Measurements from ENCODE around the gene ARPC5L. TPM values are rescaled to one million over a fixed set of nuclear protein-coding genes. Genes with fewer than 3 reads are reported as not detected.
"Not testable (repeated sequence)": the region's sequence is repeated elsewhere in the genome, so short reads cannot be mapped to it uniquely, and the experiment has no call there.

ARPC5L gene
- total RNA-seq, 1 donor, result 14.2 TPM

- TF ChIP-seq CTCF (IDR thresholded peaks at IDR 0.05; ENCODE audit: insufficient read depth, low read depth, low read length), result no peak
- no peak for DNase-seq (ENCODE audit: low read depth)
- H3K4me3 ChIP-seq (ENCODE audit: low read depth, low read length), result no peak overlapping the region
Measured at GRCh38 chr9:124906966-124907365, 45.0 kb downstream of the ARPC5L start.

GRCh38 chr9:124908098-124908497 lies 46.2 kb downstream of the ARPC5L start:
- no peak for TF ChIP-seq CTCF (IDR thresholded peaks at IDR 0.05; ENCODE audit: insufficient read depth, low read depth, low read length)
- no peak for DNase-seq (ENCODE audit: low read depth)
- H3K4me3 ChIP-seq (ENCODE audit: low read depth, low read length), result no peak overlapping the region

GRCh38 chr9:124911766-124912165 lies 49.8 kb downstream of the ARPC5L start:
- no peak overlapping the region for H3K4me3 ChIP-seq (ENCODE audit: low read depth, low read length)
- no peak for TF ChIP-seq CTCF (IDR thresholded peaks at IDR 0.05; ENCODE audit: insufficient read depth, low read depth, low read length)

GRCh38 chr9:124913378-124913777 lies 51.4 kb downstream of the ARPC5L start:
- no peak for TF ChIP-seq CTCF (IDR thresholded peaks at IDR 0.05; ENCODE audit: insufficient read depth, low read depth, low read length)
- no peak for DNase-seq (ENCODE audit: low read depth)

More at GRCh38 chr9:124911766-124912165, 49.8 kb downstream of the ARPC5L start:
- no peak for DNase-seq (ENCODE audit: low read depth)

GRCh38 chr9:124914753-124915405 lies 52.9 kb downstream of the ARPC5L start:
- no peak for TF ChIP-seq CTCF (IDR thresholded peaks at IDR 0.05; ENCODE audit: insufficient read depth, low read depth, low read length)
- DNase-seq (ENCODE audit: low read depth), result no peak
- H3K4me3 ChIP-seq (ENCODE audit: low read depth, low read length), result no peak overlapping the region

More at GRCh38 chr9:124913378-124913777, 51.4 kb downstream of the ARPC5L start:
- H3K4me3 ChIP-seq (ENCODE audit: low read depth, low read length), result no peak overlapping the region

- not testable (repeated sequence) for H3K4me3 ChIP-seq (ENCODE audit: low read depth, low read length); DNase-seq (ENCODE audit: low read depth)
Measured at GRCh38 chr9:124920394-124920793, 58.5 kb downstream of the ARPC5L start.

Small RNA genes within 50 kb of the gene (small RNA-seq; reads per million reads assigned to genes)
- gene RNU4-82P, result not detected

Other genes with a start within 250 kb of the ARPC5L start
- under 0.01 and 0.32 TPM in 2 replicates for gene NR6A1, start 90.8 kb upstream of the ARPC5L start, total RNA-seq
- gene OLFML2A, start 85.0 kb upstream of the ARPC5L start, total RNA-seq, result 4.3 and 5.5 TPM in 2 replicates
- not detected in 2 replicates for gene WDR38, start 8.7 kb upstream of the ARPC5L start, total RNA-seq
- gene RPL35, start 173 bp upstream of the ARPC5L start, total RNA-seq, result 1,727 and 1,986 TPM in 2 replicates
- gene GOLGA1, start 79.0 kb downstream of the ARPC5L start, total RNA-seq, result 9.9 and 11.3 TPM in 2 replicates